Sigmoid colon (tissue), 4 donors: ENCODE data around the gene USP43.
"Not testable (repeated sequence)": the region's sequence is repeated elsewhere in the genome, so short reads cannot be mapped to it uniquely, and the experiment has no call there.

ENCODE experiments used
- EP300 ChIP-seq, 4 donors: sonication (generic); formaldehyde crosslinking; IDR thresholded peaks; one replicate each; pipeline ENCODE4 v1.6.1; 2017; ENCODE audit warnings: antibody characterized with exemption in 4 of 4
- POLR2AphosphoS5 ChIP-seq, 4 donors: sonication (generic); formaldehyde crosslinking; IDR thresholded peaks; one replicate each; pipeline ENCODE4 v1.6.1; 2017; ENCODE audit warnings: antibody characterized with exemption in 4 of 4
- TF ChIP-seq, protein P1 (sequence below), 4 experiments: fragments of 450-650 bp in 3 of 4; fragments of 200-600 bp in 1 of 4; IDR thresholded peaks; one replicate each; pipeline ENCODE4 v1.5.1; 2016 to 2019; ENCODE audit warnings: antibody characterized with exemption in 4 of 4, mild to moderate bottlenecking in 3 of 4, moderate library complexity in 2 of 4

DNA sequence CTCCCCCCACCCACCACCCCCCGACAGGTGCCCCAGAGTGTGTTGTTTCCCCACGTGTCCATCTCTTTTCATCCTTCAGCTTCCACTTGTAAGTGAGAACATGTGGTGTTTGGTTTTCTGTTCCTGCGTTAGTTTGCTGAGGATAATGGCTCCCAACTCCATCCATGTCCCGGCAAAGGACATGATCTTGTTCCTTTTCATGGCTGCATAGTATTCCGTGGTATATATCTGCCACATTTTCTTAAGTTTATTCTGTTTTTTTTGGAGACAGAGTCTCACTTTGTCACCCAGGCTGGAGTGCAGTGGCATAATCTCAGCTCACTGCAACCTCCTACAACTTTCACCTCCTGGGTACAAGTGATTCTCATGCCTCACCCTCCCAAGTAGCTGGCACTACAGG, 4.9 kb upstream of the USP43 start:
- TF ChIP-seq, protein P1, sequence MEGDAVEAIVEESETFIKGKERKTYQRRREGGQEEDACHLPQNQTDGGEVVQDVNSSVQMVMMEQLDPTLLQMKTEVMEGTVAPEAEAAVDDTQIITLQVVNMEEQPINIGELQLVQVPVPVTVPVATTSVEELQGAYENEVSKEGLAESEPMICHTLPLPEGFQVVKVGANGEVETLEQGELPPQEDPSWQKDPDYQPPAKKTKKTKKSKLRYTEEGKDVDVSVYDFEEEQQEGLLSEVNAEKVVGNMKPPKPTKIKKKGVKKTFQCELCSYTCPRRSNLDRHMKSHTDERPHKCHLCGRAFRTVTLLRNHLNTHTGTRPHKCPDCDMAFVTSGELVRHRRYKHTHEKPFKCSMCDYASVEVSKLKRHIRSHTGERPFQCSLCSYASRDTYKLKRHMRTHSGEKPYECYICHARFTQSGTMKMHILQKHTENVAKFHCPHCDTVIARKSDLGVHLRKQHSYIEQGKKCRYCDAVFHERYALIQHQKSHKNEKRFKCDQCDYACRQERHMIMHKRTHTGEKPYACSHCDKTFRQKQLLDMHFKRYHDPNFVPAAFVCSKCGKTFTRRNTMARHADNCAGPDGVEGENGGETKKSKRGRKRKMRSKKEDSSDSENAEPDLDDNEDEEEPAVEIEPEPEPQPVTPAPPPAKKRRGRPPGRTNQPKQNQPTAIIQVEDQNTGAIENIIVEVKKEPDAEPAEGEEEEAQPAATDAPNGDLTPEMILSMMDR (IDR thresholded peaks at IDR 0.05) = not testable (repeated sequence)
- not testable (repeated sequence) for TF ChIP-seq POLR2AphosphoS5, EP300 (IDR thresholded peaks at IDR 0.05)
